HTERT RPE-1 (cell line): ENCODE results near the gene GRIN2C.

Experiments used
- in situ Hi-C: fragments of 300-500 bp; cut with MboI; formaldehyde crosslinking; loops from 4 replicates; pipeline ENCODE4 v1.14.3; 2020; ENCODE audit warnings: low sequenced_read_pairs

The GRIN2C gene

GRCh38 chr17:74804683-74805082, 55.0 kb downstream of the GRIN2C start:
- in situ Hi-C loops: no loop called here

DNA sequence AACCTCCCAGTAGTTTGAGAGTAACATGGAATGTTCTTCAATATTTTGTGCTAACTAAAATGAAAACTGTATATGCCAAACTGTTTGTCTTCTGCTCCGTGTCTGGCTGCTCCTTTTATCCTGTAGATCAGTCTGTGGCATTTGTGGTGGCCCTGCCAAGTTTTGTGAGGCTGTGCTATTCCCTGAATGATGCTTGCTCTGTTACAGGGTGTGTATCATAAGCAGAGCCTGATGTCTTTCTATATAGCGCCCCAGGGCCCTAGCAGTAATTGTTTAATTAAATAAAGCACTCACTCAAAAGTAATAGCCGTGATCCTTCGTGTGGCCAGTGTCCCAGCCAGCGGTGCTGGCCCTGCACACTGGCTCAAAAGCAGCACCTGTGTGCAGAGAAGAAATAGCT, 55.7 kb downstream of the GRIN2C start:
- in situ Hi-C loops: no loop called here

- in situ Hi-C loops: no loop called here
Measured at GRCh38 chr17:74803388-74803930, 56.2 kb downstream of the GRIN2C start.

- in situ Hi-C loops: no loop called here
Measured at GRCh38 chr17:74801896-74802295, 57.8 kb downstream of the GRIN2C start.

- in situ Hi-C loops: no loop called here
Measured at GRCh38 chr17:74800531-74800930, 59.2 kb downstream of the GRIN2C start.

DNA sequence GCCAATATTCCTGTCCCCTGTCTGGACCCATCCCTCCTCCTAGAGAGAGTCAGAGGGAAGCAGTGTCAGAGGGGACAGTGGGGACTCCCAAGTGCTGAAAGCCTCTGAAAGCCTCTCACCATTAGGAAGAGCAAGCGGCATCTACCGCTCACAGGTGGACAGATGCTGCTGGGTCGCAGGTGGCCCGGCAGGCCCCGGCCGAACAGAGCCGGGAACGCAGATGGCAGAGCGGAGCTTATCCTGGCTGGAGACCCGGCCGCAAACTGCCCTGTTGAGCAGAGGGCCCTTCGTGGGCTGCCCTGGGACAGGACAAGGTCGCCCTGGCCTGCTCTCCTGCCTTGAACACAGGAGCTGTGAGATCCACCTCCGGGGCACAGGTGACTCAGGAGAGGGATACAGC, 60.6 kb downstream of the GRIN2C start:
- in situ Hi-C loops: no loop called here

- in situ Hi-C loops: no loop called here
Measured at GRCh38 chr17:74798239-74798707, 61.4 kb downstream of the GRIN2C start.

GRCh38 chr17:74797824-74798223, 61.9 kb downstream of the GRIN2C start:
- in situ Hi-C loops: no loop called here

GRCh38 chr17:74796866-74797265, 62.8 kb downstream of the GRIN2C start:
- in situ Hi-C loops: no loop called here

- in situ Hi-C loops: no loop called here
Measured at GRCh38 chr17:74796211-74796610, 63.5 kb downstream of the GRIN2C start.

DNA sequence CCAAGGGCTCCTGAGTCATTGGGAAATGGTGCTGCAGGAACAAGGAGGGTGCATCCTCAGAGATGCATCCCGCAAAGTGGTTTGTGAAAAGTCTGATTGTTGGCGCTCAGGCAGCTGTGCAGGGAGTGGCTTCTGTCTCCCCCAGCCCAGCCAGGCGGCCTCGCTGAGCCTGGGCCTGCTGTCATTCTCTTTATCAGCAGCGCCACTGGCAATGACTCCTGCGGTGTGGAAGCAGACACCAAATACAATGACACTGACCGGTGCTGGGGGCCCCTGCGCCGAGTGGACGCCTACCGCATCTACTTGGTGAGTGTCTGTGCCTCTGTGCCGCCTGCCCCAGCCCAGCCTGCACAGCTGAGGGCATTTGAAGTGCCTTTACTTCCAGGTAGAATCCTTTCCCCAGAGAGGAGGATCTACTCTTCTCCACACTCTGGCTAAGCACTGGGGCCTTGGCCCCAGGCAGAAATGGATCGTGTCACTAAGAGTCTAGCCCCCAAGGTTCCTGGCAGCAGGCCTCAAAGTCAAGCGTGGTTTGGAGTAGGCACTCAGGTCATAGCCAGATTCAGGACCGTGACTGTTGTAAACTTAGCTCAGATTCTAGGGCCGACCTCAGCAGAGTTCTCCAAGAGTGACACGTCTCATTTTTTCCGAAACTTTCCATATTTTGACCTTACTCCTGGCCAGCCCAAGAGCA, 64.2 kb downstream of the GRIN2C start:
- in situ Hi-C loops: no loop called here

DNA sequence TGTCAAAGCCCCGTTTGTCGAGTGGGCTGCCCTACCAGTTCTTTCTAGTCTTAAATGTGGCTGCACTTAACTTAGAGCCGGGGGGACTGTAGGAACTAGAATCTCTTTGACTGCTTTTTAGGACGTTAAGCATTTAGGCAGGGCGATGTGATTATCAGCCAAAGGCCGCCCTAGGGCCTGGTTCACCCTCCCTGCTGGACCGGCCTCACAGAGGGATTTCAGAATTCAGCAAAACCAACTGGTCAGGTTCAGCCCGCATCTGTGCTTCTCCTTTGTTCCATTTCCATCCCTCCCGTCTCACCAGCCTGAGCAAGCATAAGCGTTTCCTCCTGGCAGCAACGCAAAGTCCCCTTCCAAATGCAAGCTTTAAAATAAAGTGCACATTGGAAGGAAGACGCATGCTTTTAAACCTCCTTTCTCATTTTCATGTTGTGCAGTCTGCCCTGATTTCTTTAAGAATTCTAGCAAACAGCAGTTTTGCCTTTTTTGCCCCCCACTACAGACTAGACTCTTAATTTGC, 67.0 kb downstream of the GRIN2C start:
- in situ Hi-C loops: no loop called here
